Rectal smooth muscle tissue (tissue), 1 donor: ENCODE measurements around the gene BRIP1.
"Not testable (repeated sequence)": the region's sequence is repeated elsewhere in the genome, so short reads cannot be mapped to it uniquely, and the experiment has no call there.

Experiments used
- H3K27ac ChIP-seq: one replicate; pipeline ENCODE4 v1.7.0; 2013; ENCODE audit warnings: low read depth, low read length, inconsistent platforms
- H3K27me3 ChIP-seq: one replicate; pipeline ENCODE4 v1.7.0; 2013; ENCODE audit warnings: low read length; ENCODE audit not compliant: control insufficient read depth, insufficient read depth
- H3K36me3 ChIP-seq: one replicate; pipeline ENCODE4 v1.7.0; 2013; ENCODE audit warnings: low read length; ENCODE audit not compliant: control insufficient read depth, insufficient read depth
- H3K4me1 ChIP-seq: one replicate; pipeline ENCODE4 v1.7.0; 2013; ENCODE audit warnings: low read length; ENCODE audit not compliant: control insufficient read depth, insufficient read depth
- H3K4me3 ChIP-seq: one replicate; pipeline ENCODE4 v1.7.0; 2013; ENCODE audit warnings: low read length
- H3K9ac ChIP-seq: one replicate; pipeline ENCODE4 v1.7.0; 2013; ENCODE audit warnings: low read length

BRIP1 gene

DNA sequence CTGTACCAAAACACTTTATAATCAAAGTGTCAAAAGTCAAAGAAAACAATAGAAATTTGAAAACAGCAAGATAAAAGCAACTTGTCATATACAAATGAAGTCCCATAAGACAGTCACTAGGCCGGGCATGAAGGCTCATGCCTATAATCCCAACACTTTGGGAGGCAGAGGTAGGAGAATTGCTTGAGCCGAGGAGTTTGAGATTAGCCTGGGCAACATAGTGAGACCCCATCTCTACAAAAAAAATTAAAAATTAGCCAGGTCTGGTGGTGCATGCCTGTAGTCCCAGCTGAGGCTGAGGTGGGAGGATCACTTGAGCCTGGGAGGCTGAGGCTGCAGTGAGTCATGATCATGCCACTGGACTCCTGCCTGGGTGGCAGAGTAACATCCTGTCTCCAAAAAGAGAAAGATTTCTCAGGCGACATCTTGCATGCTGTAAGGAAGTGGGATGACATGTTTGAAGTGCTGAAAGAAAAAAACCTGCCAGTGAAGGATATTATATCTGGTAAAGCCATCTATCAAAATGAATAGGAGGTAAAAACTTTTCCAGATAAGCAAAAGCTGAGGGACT, 173.6 kb downstream of the BRIP1 start:
- Histone ChIP-seq H3K4me3 (no peak overlapping the region), H3K27me3 (no peaks in the 10 kb centered on the region), H3K4me1 (no peaks in the 10 kb centered on the region), H3K27ac (no peak overlapping the region), H3K36me3 (no peaks in the 10 kb centered on the region), H3K9ac (no peak overlapping the region)

DNA sequence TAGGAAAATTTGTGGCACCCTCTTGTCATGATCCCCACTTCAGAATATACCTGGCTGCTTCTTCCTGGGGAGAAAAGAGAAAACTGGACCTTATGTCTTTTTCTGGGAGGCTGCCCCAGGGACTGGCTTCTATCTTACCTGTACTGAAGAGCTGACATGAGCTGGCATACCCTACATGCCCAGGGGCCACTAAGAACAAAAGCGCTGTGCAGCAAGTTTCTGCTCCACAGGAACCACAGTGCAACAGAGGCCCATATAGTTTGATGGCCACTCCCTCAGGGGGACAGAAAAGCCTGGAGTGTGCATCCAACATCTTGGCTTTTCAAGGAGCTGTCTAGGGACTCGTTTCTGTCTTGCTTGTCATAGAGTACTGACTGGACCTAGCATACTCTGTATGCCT, 175.6 kb downstream of the BRIP1 start:
- Histone ChIP-seq H3K4me1 (no peaks in the 10 kb centered on the region), H3K27ac (no peak overlapping the region), H3K27me3 (no peaks in the 10 kb centered on the region), H3K9ac (no peak overlapping the region), H3K36me3 (no peaks in the 10 kb centered on the region), H3K4me3 (no peak overlapping the region)

DNA sequence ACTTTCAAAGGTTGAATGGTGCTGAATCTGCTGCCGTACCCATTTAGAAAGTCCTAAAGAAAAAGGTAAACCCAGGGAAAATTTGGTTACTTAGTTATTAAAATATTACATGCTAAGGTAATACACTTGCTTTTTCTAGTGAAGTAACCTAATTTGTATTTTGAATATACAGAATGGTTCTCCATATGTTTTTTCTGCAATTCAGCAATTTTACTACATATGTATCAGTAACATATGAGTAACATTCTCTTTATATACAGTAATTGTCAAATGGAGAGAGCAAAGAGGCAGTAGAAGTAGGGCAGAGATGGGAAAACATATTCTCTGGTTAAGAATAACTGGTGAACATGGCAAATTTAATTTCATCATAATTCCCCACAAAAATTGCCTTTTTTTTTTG, 177.2 kb downstream of the BRIP1 start:
- Histone ChIP-seq H3K9ac (no peak overlapping the region), H3K4me3 (no peak overlapping the region), H3K36me3 (no peaks in the 10 kb centered on the region), H3K27ac (no peak overlapping the region), H3K27me3 (no peaks in the 10 kb centered on the region), H3K4me1 (no peaks in the 10 kb centered on the region)

DNA sequence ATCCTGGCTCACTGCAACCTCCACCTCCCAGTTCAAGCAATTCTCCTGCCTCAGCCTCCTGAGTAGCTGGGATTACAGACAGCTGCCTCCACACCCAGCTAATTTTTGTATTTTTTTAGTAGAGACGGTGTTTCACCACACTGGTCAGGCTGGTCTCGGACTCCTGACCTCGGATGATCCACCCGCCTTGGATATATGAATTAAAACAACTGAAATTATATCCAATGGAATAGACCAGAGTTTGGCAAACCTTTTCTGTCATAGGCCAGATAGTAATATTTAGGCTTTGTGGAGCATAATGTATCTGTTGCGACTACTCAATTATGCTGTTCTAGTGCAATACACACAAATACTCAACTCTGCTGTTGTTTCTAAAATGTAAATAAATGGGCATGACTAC, 178.5 kb downstream of the BRIP1 start:
- H3K4me1 ChIP-seq = no peaks in the 10 kb centered on the region
- H3K27ac ChIP-seq = no peak overlapping the region
- no peaks in the 10 kb centered on the region for H3K36me3 ChIP-seq
- H3K27me3 ChIP-seq = no peaks in the 10 kb centered on the region
- no peak overlapping the region for H3K4me3 ChIP-seq
- no peak overlapping the region for H3K9ac ChIP-seq

DNA sequence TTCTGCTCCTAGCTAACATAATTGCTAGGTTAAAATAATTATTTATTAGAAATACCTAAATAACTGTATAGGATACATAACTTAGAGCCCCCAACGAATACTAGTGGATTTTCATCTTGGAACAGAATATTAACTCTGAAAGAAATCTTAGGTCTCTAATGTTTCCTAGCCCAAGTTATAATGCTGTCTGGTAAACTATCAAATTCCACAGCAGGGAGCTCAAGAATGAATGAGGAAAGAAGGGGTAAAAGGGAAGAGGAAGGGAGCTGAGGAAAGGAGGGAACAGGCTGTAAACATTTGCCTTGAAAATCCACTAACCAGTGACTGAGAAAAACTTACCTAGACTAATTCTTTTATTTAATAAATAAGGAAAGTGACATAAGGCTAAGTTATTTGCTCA, 179.2 kb downstream of the BRIP1 start:
- Histone ChIP-seq H3K27me3 (no peaks in the 10 kb centered on the region), H3K4me3 (no peak overlapping the region), H3K27ac (no peak overlapping the region), H3K36me3 (no peaks in the 10 kb centered on the region), H3K4me1 (no peaks in the 10 kb centered on the region), H3K9ac (no peak overlapping the region)

DNA sequence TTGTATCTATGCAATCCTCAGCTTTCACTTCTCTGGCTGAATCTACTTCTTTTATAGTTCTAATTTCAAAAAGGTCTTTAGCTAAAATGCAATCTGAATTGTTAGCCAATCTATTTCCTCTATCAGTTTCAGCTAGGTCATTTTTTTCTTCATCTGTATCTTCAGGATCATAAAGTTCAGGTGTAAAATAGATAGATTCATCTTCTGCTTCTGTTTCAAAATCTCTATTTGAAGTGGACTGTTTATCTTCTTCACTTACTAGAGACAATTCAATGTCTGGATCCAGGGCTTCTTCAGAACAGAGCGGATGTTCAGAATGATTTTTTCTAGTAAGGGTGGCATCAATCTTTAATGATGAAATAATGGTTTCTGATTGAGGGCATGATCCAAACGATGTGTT, 179.9 kb downstream of the BRIP1 start:
- Histone ChIP-seq H3K4me1 (no peaks in the 10 kb centered on the region), H3K4me3 (no peak overlapping the region)

DNA sequence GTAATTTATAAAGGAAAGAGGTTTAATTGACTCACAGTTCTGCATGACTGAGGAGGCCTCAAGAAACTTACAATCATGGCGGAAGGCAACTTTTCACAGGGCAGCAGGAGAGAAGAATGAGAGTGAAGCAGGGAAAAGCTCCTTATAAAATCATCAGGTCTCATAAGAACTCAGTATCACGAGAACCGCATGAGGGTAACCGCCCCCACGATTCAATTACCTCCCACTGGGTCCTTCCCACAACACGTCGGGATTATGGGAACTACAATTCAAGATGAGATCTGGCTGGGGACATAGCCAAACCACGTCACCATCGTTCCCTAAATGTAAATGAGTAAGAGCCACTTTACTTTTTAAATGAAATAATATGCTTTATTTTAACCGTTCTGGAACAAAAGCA, 182.4 kb downstream of the BRIP1 start:
- Histone ChIP-seq H3K9ac (no peak overlapping the region), H3K27ac (no peak overlapping the region), H3K4me1 (no peaks in the 10 kb centered on the region), H3K27me3 (no peaks in the 10 kb centered on the region), H3K4me3 (no peak overlapping the region), H3K36me3 (no peaks in the 10 kb centered on the region)

More for the DNA sequence above, 179.9 kb downstream of the BRIP1 start:
- Histone ChIP-seq H3K9ac (no peak overlapping the region), H3K27ac (no peak overlapping the region), H3K36me3 (no peaks in the 10 kb centered on the region), H3K27me3 (no peaks in the 10 kb centered on the region)

DNA sequence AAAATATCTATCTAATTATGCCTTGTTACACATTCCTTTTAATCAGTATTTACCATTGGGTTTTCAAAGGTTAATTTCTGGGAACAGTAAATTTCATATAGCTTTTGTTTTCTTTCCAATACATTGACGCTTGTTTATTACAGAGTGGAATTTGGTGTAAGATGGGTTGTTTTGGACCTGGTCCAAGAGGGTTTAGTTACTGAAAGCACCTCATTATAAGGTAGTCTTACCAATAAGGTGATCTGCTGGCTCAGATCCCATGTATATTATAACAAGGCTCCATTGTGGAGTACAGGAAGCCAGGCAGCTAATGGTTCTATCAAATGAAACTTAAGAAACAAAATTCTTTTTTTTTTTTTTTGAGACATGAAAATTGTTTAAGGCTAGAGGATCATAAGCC, 185.0 kb downstream of the BRIP1 start:
- H3K27ac ChIP-seq = no peak overlapping the region
- no peak overlapping the region for H3K9ac ChIP-seq
- no peak overlapping the region for H3K4me3 ChIP-seq
- no peaks in the 10 kb centered on the region for H3K36me3 ChIP-seq
- H3K4me1 ChIP-seq = no peaks in the 10 kb centered on the region
- H3K27me3 ChIP-seq = no peaks in the 10 kb centered on the region

DNA sequence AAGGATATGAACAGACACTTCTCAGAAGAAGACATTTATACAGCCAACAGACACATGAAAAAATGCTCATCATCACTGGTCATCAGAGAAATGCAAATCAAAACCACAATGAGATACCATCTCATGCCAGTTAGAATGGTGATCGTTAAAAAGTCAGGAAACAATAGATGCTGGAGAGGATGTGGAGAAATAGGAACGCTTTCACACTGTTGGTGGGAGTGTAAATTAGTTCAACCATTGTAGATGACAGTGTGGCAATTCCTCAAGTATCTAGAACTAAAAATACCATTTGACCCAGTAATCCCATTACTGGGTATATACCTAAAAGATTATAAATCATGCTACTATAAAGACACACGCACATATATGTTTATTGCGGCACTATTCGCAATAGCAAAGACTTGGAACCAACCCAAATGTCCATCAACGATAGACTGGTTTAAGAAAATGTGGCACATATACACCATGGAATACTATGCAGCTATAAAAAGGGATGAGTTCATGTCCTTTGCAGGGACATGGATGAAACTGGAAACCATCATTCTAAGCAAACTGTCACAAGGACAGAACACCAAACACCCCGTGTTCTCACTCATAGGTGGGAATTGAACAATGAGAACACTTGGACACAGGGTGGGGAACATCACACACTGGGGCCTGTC, 186.0 kb downstream of the BRIP1 start:
- not testable (repeated sequence) for H3K27me3 ChIP-seq, H3K36me3 ChIP-seq

DNA sequence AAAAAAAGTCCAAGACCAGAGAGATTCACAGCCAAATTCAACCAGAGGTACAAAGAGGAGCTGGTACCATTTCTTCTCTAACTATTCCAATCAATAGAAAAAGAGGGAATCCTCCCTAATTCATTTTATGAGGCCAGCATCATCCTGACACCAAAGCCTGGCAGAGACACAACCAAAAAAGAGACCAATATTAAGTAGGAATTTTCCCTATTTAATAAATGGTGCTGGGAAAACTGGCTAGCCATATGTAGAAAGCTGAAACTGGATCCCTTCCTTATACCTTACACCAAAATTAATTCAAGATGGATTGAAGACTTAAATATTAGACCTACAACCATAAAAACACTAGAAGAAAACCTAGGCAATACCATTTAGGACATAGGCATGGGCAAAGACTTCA, 186.8 kb downstream of the BRIP1 start:
- not testable (repeated sequence) for H3K9ac ChIP-seq, H3K27me3 ChIP-seq, H3K36me3 ChIP-seq, H3K27ac ChIP-seq, H3K4me3 ChIP-seq, H3K4me1 ChIP-seq

More for the DNA sequence above, 186.0 kb downstream of the BRIP1 start:
- H3K27ac ChIP-seq, H3K4me1 ChIP-seq, H3K4me3 ChIP-seq, H3K9ac ChIP-seq: not testable (repeated sequence)

DNA sequence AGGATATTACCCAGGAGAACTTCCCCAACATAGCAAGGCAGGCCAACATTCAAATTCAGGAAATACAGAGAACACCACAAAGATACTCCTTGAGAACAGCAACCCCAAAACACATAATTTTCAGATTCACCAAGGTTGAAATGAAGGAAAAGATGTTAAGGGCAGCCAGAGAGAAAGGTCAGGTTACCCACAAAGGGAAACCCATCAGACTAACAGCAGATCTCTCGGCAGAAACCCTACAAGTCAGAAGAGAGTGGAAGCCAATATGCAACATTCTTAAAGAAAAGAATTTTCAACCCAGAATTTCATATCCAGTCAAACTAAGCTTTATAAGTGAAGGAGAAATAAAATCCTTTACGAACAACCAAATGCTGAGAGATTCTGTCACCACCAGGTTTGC, 188.7 kb downstream of the BRIP1 start:
- H3K9ac ChIP-seq, H3K4me3 ChIP-seq, H3K36me3 ChIP-seq, H3K4me1 ChIP-seq, H3K27ac ChIP-seq, H3K27me3 ChIP-seq: not testable (repeated sequence)

DNA sequence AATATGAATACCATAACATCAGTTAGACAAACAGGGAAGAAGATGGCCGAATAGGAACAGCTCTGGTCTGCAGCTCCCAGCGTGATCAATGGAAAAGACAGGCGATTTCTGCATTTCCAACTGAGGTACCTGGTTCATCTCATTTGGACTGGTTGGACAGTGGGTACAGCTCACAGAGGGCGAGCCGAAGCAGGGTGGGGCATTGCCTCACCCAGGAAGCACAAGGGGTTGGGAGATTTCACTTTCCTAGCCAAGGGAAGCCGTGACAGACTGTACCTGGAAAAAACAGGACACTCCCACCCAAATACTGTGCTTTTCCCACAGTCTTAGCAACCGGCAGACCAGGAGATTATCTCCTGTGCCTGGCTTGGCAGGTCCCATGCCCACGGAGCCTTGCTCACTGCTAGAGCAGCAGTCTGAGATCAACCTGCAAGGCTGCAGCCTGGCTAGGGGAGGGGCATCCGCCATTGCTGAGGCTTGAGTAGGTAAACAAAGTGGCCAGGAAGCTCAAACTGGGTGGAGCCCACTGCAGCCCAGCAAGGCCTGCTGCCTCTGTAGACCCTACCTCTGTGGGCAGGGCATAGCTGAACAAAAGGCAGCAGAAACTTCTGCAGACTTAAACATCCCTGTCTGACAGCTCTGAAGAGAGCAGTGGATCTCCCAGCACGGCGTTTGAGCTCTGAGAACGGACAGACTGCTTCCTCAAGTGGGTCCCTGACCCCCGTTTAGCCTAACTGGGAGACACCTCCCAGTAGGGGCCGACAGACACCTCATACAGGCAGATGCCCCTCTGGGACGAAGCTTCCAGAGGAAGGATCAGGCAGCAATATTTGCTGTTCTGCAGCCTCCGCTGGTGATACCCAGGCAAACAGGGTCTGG, 190.1 kb downstream of the BRIP1 start:
- H3K27me3 ChIP-seq, H3K27ac ChIP-seq, H3K9ac ChIP-seq, H3K4me3 ChIP-seq, H3K4me1 ChIP-seq, H3K36me3 ChIP-seq: not testable (repeated sequence)
